Measurements from ENCODE around the gene ADAM15.

The ADAM15 gene

DNA sequence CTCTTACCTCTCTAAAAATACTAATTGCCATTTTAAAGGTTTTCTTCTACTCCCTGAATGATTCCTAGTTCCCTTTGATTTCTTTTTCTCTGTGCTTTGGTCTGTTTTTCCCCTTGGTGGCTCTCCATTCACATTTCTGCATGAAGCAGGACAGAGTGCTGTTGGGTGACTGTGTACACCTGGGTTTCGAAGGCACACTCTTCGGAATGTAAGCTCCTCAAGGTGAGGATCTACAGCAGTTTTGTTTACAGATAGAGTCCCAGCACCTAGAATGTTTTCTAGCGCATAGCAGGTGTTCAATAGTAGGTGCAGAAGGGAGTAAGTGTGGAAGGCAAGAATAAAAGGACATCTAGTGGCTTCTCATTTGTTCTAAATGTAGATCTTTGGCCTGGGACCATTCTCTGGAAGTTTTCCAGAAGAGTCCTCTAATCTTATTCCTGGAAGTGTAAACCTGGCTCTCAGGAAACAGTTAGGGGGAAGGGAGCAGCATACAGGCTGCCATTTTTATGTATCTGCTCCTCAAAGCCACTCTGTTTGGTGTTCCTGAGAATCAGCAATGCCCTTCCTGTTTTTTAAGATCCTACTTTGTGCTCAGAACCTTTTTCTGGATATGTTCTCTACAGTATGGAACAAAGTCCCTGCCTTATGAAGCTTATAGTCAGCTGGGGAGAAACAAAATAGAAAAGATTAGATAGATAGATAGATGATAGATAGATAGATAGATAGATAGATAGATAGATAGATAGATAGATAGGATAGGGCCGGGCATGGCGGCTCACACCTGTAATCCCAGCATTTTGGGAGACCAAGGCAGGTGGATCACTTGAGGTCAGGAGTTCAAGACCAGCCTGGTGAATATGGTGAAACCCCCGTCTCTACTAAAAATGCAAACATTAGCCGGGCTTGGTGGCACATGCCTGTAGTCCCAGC lies 53.8 kb downstream of the ADAM15 start:
- DNase-seq (ENCODE audit: low spot score in 2 of 2) (no peak), ATAC-seq (ENCODE audit: low read depth) (no peak)
- no peaks in the 10 kb centered on the region for H3K36me3 Mint-ChIP-seq
- H3K27ac Mint-ChIP-seq, result no peak overlapping the region
- no peaks in the 10 kb centered on the region for H3K9me3 Mint-ChIP-seq
- no peak overlapping the region for H3K4me3 Mint-ChIP-seq
- H3K27me3 Mint-ChIP-seq, result peaks cover 1% of the 10 kb centered on the region
- H3K4me1 Mint-ChIP-seq, result peaks cover 8% of the 10 kb centered on the region

DNA sequence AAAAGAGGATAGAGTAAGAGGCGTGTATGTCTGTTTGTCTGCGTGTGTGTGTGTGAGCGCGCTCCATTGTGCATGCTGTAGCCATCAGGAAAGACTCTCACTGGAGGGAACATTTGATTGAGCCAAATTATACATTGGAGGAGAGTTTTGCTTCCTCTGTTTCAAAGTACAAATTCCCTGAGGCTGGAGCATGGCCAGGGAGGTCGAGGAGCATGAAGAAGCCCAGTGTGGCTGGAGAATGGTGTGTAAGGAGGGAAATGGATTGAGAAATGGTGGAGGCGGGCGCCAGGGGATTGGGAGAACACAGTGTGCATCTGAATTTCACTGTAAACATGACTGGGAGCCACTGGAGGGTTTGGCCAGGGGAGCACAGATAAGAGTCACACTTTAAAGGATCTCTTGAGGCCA lies 54.5 kb downstream of the ADAM15 start:
- no peak for DNase-seq (ENCODE audit: low spot score in 2 of 2)
- Mint-ChIP-seq H3K4me1 (peaks cover 8% of the 10 kb centered on the region), H3K36me3 (no peaks in the 10 kb centered on the region), H3K27ac (no peak overlapping the region), H3K9me3 (no peaks in the 10 kb centered on the region), H3K4me3 (no peak overlapping the region), H3K27me3 (peaks cover 1% of the 10 kb centered on the region)
- no peak for ATAC-seq (ENCODE audit: low read depth)

DNA sequence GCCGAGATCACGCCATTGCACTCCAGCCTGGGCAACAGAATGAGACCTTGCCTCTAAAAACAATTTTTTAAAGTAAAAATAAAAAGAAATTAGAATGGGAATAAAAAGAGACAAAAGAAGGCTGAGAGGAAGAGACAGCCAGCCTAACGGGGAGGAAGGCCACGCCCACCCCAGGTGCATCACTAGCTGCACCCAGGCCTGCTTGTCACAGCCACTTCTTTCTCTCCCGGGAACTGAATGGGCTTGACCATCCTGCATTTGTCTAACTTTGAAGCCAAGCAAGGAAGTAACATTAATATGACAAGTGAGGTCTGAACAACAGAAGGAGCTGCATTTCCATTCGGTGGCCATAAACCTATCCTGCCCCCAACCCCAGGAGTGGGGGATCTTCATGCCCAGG lies 55.7 kb downstream of the ADAM15 start:
- ATAC-seq (ENCODE audit: low read depth) (no peak), DNase-seq (ENCODE audit: low spot score in 2 of 2) (no peak)
- H3K27ac Mint-ChIP-seq, result no peak overlapping the region
- H3K9me3 Mint-ChIP-seq, result no peaks in the 10 kb centered on the region
- peaks cover 2% of the 10 kb centered on the region for H3K27me3 Mint-ChIP-seq
- H3K4me3 Mint-ChIP-seq, result no peak overlapping the region
- peaks cover 8% of the 10 kb centered on the region for H3K4me1 Mint-ChIP-seq
- no peaks in the 10 kb centered on the region for H3K36me3 Mint-ChIP-seq

DNA sequence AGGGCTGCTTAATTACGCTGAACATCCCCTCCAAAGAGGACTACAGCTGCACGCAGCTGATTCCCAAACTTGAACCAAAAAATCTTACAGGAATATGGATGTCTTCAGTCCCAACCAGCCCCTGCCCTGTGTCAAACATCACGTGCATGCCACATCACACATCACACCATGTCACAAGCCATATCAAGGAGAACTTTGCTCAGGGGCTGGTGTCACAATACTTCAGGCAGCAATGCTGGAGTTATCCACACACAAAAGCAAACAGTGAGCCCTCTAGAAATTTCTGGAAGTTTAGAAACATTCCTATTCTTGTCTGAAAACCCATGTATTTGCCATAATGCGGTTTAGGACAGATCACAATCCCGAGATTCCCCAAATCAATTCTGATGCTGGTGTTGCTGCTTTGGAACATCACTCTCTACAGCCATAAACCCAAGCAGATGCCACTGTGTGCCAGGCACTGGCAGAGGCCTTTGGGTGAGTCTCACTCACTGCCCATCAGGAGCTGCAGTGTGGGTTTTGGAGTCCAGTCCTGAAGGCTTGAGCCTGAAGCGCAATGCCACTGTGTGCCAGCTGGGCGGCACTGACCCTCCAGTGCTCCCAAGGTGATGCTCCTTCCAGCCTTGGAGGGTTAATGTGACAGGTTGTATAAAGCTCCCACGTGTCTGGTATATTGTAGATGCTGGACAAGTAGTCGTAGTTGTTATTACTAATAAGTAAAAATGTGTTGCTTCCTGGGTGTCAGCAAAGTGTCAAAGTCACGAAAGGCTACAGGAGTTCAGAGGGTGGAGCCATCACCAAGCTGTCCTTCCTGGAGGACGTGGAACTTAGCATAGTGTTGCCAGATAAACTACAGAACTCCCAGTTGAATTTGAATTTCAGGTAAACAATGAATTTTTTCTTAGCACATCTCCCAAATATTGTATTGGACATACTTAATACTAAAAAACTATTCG lies 56.5 kb downstream of the ADAM15 start:
- no peak for DNase-seq (ENCODE audit: low spot score in 2 of 2)
- Mint-ChIP-seq H3K4me3 (no peak overlapping the region), H3K27me3 (peaks cover 2% of the 10 kb centered on the region), H3K27ac (no peak overlapping the region), H3K9me3 (no peaks in the 10 kb centered on the region), H3K36me3 (no peaks in the 10 kb centered on the region), H3K4me1 (peaks cover 3% of the 10 kb centered on the region)
- ATAC-seq (ENCODE audit: low read depth), result no peak

DNA sequence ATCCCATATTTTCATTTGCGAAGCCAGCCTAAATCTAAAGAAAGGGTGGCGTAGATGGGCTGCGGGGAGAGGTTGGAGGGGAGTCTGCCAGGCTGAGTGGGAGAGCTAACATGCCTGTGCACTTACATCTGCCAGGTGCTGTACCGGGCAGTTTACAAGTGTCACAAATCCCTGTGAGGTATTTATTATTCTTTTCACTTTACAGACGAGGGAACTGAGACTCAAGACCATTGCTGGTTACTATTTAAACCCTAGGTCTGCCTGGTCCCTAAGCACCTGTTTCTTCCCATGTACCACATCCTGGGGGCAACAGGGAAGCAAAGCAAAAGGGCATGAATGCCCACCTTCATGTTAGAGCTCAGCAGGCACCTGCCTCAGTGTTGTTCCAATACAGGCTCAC lies 57.2 kb downstream of the ADAM15 start:
- Mint-ChIP-seq H3K27me3 (peaks cover 2% of the 10 kb centered on the region), H3K27ac (no peak overlapping the region), H3K36me3 (no peaks in the 10 kb centered on the region), H3K4me1 (peaks cover 3% of the 10 kb centered on the region), H3K4me3 (no peak overlapping the region), H3K9me3 (no peaks in the 10 kb centered on the region)
- no peak for DNase-seq (ENCODE audit: low spot score in 2 of 2)
- ATAC-seq (ENCODE audit: low read depth), result no peak

DNA sequence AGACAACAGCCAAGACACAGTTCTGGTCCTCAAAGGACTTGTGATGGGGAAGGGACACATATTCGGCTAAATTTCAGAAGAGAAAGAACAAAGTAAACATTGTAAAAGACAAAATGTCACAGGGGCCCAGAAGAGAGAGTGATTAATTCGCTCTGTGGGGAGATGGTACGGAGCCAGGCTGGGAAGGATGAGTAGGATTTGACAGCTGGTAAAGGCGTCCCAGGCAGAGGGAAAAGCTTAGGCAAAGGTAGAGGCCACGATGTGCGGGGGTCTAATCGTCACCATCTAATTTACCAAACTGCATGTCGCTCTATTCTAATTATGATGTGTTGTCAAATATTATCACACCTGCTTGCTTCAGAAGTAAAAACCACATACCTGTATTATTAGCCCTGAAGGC lies 59.3 kb downstream of the ADAM15 start:
- Mint-ChIP-seq H3K9me3 (no peaks in the 10 kb centered on the region), H3K27ac (no peak overlapping the region), H3K27me3 (peaks cover 2% of the 10 kb centered on the region), H3K36me3 (no peaks in the 10 kb centered on the region), H3K4me3 (no peak overlapping the region), H3K4me1 (peaks cover 3% of the 10 kb centered on the region)
- ATAC-seq (ENCODE audit: low read depth) (no peak), DNase-seq (ENCODE audit: low spot score in 2 of 2) (no peak)

- DNase-seq (ENCODE audit: low spot score in 2 of 2) (no peak), ATAC-seq (ENCODE audit: low read depth) (no peak)
- no peak overlapping the region for H3K4me3 Mint-ChIP-seq
- H3K9me3 Mint-ChIP-seq, result no peaks in the 10 kb centered on the region
- H3K36me3 Mint-ChIP-seq, result no peaks in the 10 kb centered on the region
- H3K27me3 Mint-ChIP-seq, result peaks cover 2% of the 10 kb centered on the region
- no peak overlapping the region for H3K27ac Mint-ChIP-seq
- peaks cover 3% of the 10 kb centered on the region for H3K4me1 Mint-ChIP-seq
Measured at GRCh38 chr1:155110826-155111225, 59.7 kb downstream of the ADAM15 start.

Data from memory B cell (primary cell).